ENCODE data around the gene RERE.

The RERE gene

DNA sequence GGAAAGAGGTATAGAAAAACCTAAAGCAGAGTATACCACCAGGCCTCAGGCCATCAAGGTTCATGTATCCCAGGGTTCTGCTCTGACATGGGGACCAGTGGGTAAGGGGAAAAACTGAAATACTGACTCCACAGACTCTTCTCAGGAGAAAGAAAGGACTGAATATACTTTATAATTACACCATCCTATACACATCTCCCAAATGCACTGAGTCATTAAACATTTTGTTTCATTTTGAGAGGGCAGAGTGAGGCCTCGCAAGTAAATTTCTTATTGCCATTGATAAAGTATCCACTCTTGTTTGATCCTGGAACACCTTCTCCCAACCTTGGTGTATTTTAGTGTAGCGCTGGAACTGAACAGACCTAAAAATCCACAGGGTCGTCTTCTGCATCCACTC is 251.6 kb downstream of the RERE start (continued):
- TF ChIP-seq ZBTB48 (tag by site-specific recombination; IDR thresholded peaks at IDR 0.05): no peak
- no peak for TF ChIP-seq REPIN1 (tag by site-specific recombination; IDR thresholded peaks at IDR 0.05; ENCODE audit: low read depth)

DNA sequence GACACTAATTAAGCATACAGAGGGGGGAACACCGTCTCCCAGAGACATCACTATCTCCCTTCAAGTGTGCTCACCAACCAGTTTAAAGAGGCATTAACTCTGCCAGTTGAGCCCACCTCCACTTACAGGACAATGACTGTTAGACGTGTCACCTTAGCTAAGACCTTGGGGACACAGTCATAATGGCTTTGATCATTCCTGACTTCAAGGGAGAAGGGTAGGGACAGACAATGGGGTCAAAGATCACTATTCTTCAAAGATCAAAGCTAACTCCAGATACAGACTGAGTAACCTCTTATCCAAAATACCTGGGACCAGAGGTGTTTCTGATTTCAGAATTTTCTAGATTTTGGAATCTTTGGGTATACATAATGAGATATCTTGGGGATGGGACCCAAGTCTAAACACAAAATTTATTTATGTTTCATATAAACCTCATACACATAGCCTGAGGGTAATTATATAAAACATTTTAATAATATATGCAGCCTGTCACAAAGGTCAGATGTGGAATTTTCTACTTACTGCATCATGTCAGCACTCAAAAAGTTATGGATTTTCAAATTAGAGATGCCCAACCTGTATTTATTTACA is 253.4 kb downstream of the RERE start:
- ChIA-PET CTCF (interaction anchor here (0.6 to 2.2 kb wide), 3 partner anchors 88 to 163 kb away, joined by 3 to 15 read pairs (median 3); no protein-coding TSS in a partner anchor), POLR2A (no interaction called here)
- H3K4me1 ChIP-seq (ENCODE audit: control insufficient read depth, insufficient read depth, low read length): no peaks in the 10 kb centered on the region
- H3K4me3 ChIP-seq (ENCODE audit: low read depth, low read length): no peak overlapping the region
- no peak overlapping the region for H3K27ac ChIP-seq (ENCODE audit: extremely low read depth, low read depth, low read length)
- H3K9me3 ChIP-seq (ENCODE audit: control insufficient read depth, insufficient read depth, low read depth, low read length): no peaks in the 10 kb centered on the region
- no peak for TF ChIP-seq ZNF221 (tag by site-specific recombination; IDR thresholded peaks at IDR 0.05; ENCODE audit: borderline replicate concordance)
- no peak for TF ChIP-seq ZBTB21 (tag by site-specific recombination; IDR thresholded peaks at IDR 0.05)
- no peak for TF ChIP-seq ZNF600 (tag by site-specific recombination; IDR thresholded peaks at IDR 0.05)
- TF ChIP-seq, protein P1, sequence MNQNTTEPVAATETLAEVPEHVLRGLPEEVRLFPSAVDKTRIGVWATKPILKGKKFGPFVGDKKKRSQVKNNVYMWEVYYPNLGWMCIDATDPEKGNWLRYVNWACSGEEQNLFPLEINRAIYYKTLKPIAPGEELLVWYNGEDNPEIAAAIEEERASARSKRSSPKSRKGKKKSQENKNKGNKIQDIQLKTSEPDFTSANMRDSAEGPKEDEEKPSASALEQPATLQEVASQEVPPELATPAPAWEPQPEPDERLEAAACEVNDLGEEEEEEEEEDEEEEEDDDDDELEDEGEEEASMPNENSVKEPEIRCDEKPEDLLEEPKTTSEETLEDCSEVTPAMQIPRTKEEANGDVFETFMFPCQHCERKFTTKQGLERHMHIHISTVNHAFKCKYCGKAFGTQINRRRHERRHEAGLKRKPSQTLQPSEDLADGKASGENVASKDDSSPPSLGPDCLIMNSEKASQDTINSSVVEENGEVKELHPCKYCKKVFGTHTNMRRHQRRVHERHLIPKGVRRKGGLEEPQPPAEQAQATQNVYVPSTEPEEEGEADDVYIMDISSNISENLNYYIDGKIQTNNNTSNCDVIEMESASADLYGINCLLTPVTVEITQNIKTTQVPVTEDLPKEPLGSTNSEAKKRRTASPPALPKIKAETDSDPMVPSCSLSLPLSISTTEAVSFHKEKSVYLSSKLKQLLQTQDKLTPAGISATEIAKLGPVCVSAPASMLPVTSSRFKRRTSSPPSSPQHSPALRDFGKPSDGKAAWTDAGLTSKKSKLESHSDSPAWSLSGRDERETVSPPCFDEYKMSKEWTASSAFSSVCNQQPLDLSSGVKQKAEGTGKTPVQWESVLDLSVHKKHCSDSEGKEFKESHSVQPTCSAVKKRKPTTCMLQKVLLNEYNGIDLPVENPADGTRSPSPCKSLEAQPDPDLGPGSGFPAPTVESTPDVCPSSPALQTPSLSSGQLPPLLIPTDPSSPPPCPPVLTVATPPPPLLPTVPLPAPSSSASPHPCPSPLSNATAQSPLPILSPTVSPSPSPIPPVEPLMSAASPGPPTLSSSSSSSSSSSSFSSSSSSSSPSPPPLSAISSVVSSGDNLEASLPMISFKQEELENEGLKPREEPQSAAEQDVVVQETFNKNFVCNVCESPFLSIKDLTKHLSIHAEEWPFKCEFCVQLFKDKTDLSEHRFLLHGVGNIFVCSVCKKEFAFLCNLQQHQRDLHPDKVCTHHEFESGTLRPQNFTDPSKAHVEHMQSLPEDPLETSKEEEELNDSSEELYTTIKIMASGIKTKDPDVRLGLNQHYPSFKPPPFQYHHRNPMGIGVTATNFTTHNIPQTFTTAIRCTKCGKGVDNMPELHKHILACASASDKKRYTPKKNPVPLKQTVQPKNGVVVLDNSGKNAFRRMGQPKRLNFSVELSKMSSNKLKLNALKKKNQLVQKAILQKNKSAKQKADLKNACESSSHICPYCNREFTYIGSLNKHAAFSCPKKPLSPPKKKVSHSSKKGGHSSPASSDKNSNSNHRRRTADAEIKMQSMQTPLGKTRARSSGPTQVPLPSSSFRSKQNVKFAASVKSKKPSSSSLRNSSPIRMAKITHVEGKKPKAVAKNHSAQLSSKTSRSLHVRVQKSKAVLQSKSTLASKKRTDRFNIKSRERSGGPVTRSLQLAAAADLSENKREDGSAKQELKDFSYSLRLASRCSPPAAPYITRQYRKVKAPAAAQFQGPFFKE (tag by site-specific recombination; IDR thresholded peaks at IDR 0.05; ENCODE audit: borderline replicate concordance): no peak
- TF ChIP-seq, protein P2, sequence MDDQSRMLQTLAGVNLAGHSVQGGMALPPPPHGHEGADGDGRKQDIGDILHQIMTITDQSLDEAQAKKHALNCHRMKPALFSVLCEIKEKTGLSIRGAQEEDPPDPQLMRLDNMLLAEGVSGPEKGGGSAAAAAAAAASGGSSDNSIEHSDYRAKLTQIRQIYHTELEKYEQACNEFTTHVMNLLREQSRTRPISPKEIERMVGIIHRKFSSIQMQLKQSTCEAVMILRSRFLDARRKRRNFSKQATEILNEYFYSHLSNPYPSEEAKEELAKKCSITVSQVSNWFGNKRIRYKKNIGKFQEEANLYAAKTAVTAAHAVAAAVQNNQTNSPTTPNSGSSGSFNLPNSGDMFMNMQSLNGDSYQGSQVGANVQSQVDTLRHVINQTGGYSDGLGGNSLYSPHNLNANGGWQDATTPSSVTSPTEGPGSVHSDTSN (CRISPR knock-in tag; IDR thresholded peaks at IDR 0.05): no peak
- TF ChIP-seq MEIS1 (CRISPR knock-in tag; IDR thresholded peaks at IDR 0.05; ENCODE audit: borderline replicate concordance): no peak
- no peak for TF ChIP-seq ZNF354C (tag by site-specific recombination; IDR thresholded peaks at IDR 0.05; ENCODE audit: borderline replicate concordance, low read depth)
- TF ChIP-seq, protein P3, sequence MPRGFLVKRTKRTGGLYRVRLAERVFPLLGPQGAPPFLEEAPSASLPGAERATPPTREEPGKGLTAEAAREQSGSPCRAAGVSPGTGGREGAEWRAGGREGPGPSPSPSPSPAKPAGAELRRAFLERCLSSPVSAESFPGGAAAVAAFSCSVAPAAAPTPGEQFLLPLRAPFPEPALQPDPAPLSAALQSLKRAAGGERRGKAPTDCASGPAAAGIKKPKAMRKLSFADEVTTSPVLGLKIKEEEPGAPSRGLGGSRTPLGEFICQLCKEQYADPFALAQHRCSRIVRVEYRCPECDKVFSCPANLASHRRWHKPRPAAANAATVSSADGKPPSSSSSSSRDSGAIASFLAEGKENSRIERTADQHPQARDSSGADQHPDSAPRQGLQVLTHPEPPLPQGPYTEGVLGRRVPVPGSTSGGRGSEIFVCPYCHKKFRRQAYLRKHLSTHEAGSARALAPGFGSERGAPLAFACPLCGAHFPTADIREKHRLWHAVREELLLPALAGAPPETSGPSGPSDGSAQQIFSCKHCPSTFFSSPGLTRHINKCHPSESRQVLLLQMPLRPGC (tag by site-specific recombination; IDR thresholded peaks at IDR 0.05): no peak
- TF ChIP-seq ZNF529 (tag by site-specific recombination; IDR thresholded peaks at IDR 0.05; ENCODE audit: insufficient replicate concordance): no peak
- TF ChIP-seq ZFP37 (tag by site-specific recombination; IDR thresholded peaks at IDR 0.05): no peak
- TF ChIP-seq SP7 (tag by site-specific recombination; IDR thresholded peaks at IDR 0.05): no peak
- TF ChIP-seq ZXDB (tag by site-specific recombination; IDR thresholded peaks at IDR 0.05): no peak
- TF ChIP-seq, protein P4, sequence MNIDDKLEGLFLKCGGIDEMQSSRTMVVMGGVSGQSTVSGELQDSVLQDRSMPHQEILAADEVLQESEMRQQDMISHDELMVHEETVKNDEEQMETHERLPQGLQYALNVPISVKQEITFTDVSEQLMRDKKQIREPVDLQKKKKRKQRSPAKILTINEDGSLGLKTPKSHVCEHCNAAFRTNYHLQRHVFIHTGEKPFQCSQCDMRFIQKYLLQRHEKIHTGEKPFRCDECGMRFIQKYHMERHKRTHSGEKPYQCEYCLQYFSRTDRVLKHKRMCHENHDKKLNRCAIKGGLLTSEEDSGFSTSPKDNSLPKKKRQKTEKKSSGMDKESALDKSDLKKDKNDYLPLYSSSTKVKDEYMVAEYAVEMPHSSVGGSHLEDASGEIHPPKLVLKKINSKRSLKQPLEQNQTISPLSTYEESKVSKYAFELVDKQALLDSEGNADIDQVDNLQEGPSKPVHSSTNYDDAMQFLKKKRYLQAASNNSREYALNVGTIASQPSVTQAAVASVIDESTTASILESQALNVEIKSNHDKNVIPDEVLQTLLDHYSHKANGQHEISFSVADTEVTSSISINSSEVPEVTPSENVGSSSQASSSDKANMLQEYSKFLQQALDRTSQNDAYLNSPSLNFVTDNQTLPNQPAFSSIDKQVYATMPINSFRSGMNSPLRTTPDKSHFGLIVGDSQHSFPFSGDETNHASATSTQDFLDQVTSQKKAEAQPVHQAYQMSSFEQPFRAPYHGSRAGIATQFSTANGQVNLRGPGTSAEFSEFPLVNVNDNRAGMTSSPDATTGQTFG (tag by site-specific recombination; IDR thresholded peaks at IDR 0.05; ENCODE audit: borderline replicate concordance): no peak
- no peak for TF ChIP-seq ZNF629 (tag by site-specific recombination; IDR thresholded peaks at IDR 0.05)
- H3K36me3 ChIP-seq (ENCODE audit: control insufficient read depth in 2 of 2, insufficient read depth in 1 of 2, low read length in 2 of 2): no peaks in the 10 kb centered on the region

Data from HEK293 (cell line).